ENCODE data around the gene IER2. TPM values are rescaled to one million over a fixed set of nuclear protein-coding genes. Genes with fewer than 3 reads are reported as not detected.

Gene IER2
- total RNA-seq (ENCODE audit: insufficient read depth, low replicate concordance), result 26.0 TPM

GRCh38 chr19:13150187-13150930 is at the start of gene IER2, which contains the start of gene STX10:
Gene IER2 (plus strand): TSS chr19:13150411. CDS start chr19:13153187, 2,776 bp downstream.
Gene STX10 (minus strand): TSS chr19:13150375. CDS start chr19:13150173, 202 bp downstream.
- DNase-seq (ENCODE audit: low spot score), result peak; percentile 98

GRCh38 chr19:13100841-13101589 is 49.2 kb upstream of the IER2 start:
- DNase-seq (ENCODE audit: low spot score), result no peak

GRCh38 chr19:13101590-13102415 is 48.4 kb upstream of the IER2 start:
- no peak for DNase-seq (ENCODE audit: low spot score)

- no peak for DNase-seq (ENCODE audit: low spot score)
Measured at GRCh38 chr19:13102416-13102665, 47.9 kb upstream of the IER2 start.

- DNase-seq (ENCODE audit: low spot score), result peak; percentile 92
Measured at GRCh38 chr19:13102666-13103580, 47.3 kb upstream of the IER2 start, which contains the start of gene LYL1. Gene LYL1 (minus strand): TSS chr19:13102858. CDS start chr19:13101171, 1,687 bp downstream.

GRCh38 chr19:13103581-13104359 is 46.4 kb upstream of the IER2 start:
- no peak for DNase-seq (ENCODE audit: low spot score)

GRCh38 chr19:13104360-13104847 is 45.8 kb upstream of the IER2 start:
- no peak for DNase-seq (ENCODE audit: low spot score)

- DNase-seq (ENCODE audit: low spot score), result no peak
Measured at GRCh38 chr19:13104848-13105711, 45.1 kb upstream of the IER2 start.

- no peak for DNase-seq (ENCODE audit: low spot score)
Measured at GRCh38 chr19:13109361-13110098, 40.7 kb upstream of the IER2 start.

- no peak for DNase-seq (ENCODE audit: low spot score)
Measured at GRCh38 chr19:13110099-13110610, 40.1 kb upstream of the IER2 start.

- DNase-seq (ENCODE audit: low spot score), result no peak
Measured at GRCh38 chr19:13112555-13112954, 37.7 kb upstream of the IER2 start.

GRCh38 chr19:13115936-13116281 is 34.3 kb upstream of the IER2 start:
- DNase-seq (ENCODE audit: low spot score), result no peak

GRCh38 chr19:13116282-13117175 is 33.7 kb upstream of the IER2 start, which contains the start of gene TRMT1:
Gene TRMT1 (minus strand): TSS chr19:13116740. CDS start chr19:13116399, 341 bp downstream.
- peak; percentile 92 for DNase-seq (ENCODE audit: low spot score)

- DNase-seq (ENCODE audit: low spot score), result no peak
Measured at GRCh38 chr19:13117176-13117771, 32.9 kb upstream of the IER2 start.

GRCh38 chr19:13117772-13118423 is 32.3 kb upstream of the IER2 start, which contains the start of gene NACC1:
Gene NACC1 (plus strand): TSS chr19:13118264. CDS start chr19:13135208, 16,944 bp downstream.
- peak; percentile 92 for DNase-seq (ENCODE audit: low spot score)

Data from umbilical cord (tissue), 2 donors.